Gastroesophageal sphincter (tissue), 3 donors: ENCODE measurements around the gene TMED10.

Experiments used
- CTCF ChIP-seq, 4 experiments: fragments of 200-600 bp in 2 of 4; fragments of 450-650 bp in 2 of 4; sonication (generic) in 1 of 4; IDR thresholded peaks; one replicate each; pipeline ENCODE4 v1.5.1; 2017 to 2019; ENCODE audit warnings: antibody characterized with exemption in 4 of 4, mild to moderate bottlenecking in 2 of 4, moderate library complexity in 2 of 4
- EP300 ChIP-seq: sonication (generic); formaldehyde crosslinking; IDR thresholded peaks from one replicate; pipeline ENCODE4 v1.6.1; 2017; ENCODE audit warnings: antibody characterized with exemption, mild to moderate bottlenecking
- POLR2A ChIP-seq, 2 donors: fragments of 450-650 bp; IDR thresholded peaks; one replicate each; pipeline ENCODE4 v1.6.1; 2017; ENCODE audit warnings: antibody characterized with exemption in 2 of 2, mild to moderate bottlenecking in 2 of 2, moderate library complexity in 1 of 2

- TF ChIP-seq POLR2A (IDR thresholded peaks at IDR 0.05) = no peak
- TF ChIP-seq CTCF (IDR thresholded peaks at IDR 0.05) = no peak
- no peak for TF ChIP-seq EP300
These were observed 57.4 kb downstream of the TMED10 start for GRCh38 chr14:75119056-75119455.
